Measurements from ENCODE around the gene PITX3. TPM values are rescaled to one million over a fixed set of nuclear protein-coding genes. Genes with fewer than 3 reads are reported as not detected.

PITX3 gene
- total RNA-seq, 4 donors from 2014 or later: 0.30 TPM; not detected in 3

- WGBS, 2 donors (ENCODE audit: low coverage in 1 of 2): 47 to 100% methylated on average over 1 to 2 of the region's 2 CpGs
- ATAC-seq: no peak
- no peak overlapping the region for H3K4me3 ChIP-seq
- peaks cover 0 to 19% (median 0%) of the 10 kb centered on the region in 3 donors for H3K4me1 ChIP-seq
- H3K27ac ChIP-seq: no peak overlapping the region
- no peaks in the 10 kb centered on the region for H3K27me3 ChIP-seq
- no peak for TF ChIP-seq CTCF (IDR thresholded peaks at IDR 0.05)
- TF ChIP-seq EP300 (IDR thresholded peaks at IDR 0.05): no peak
- no peak for TF ChIP-seq POLR2AphosphoS5 (IDR thresholded peaks at IDR 0.05)
- no peak for TF ChIP-seq POLR2A (IDR thresholded peaks at IDR 0.05)
- no peaks in the 10 kb centered on the region for H3K9me3 ChIP-seq
- no peaks in the 10 kb centered on the region for H3K36me3 ChIP-seq
Measured at GRCh38 chr10:102286216-102286615, 44.9 kb upstream of the PITX3 start.

- peaks cover 0 to 21% (median 6%) of the 10 kb centered on the region in 3 donors for H3K4me1 ChIP-seq
- no peaks in the 10 kb centered on the region for H3K9me3 ChIP-seq
- TF ChIP-seq EP300 (IDR thresholded peaks at IDR 0.05) (no peak), CTCF (IDR thresholded peaks at IDR 0.05) (no peak)
- H3K4me3 ChIP-seq: no peak overlapping the region
- no peak overlapping the region for H3K27ac ChIP-seq
- no peaks in the 10 kb centered on the region for H3K27me3 ChIP-seq
- ATAC-seq: no peak
- no peaks in the 10 kb centered on the region for H3K36me3 ChIP-seq
- WGBS, 2 donors (ENCODE audit: low coverage in 1 of 2): 100% methylated on average over 2 of the region's 2 CpGs; no CpG with 5 or more reads in 1 of the 2 donors
Measured at GRCh38 chr10:102285133-102285532, 43.8 kb upstream of the PITX3 start.

GRCh38 chr10:102284531-102284930 is 43.2 kb upstream of the PITX3 start:
- no peaks in the 10 kb centered on the region for H3K9me3 ChIP-seq
- peaks cover 0 to 27% (median 8%) of the 10 kb centered on the region in 3 donors for H3K4me1 ChIP-seq
- no peak overlapping the region for H3K4me3 ChIP-seq
- TF ChIP-seq EP300 (IDR thresholded peaks at IDR 0.05) (no peak), POLR2A (IDR thresholded peaks at IDR 0.05) (no peak), POLR2AphosphoS5 (IDR thresholded peaks at IDR 0.05) (no peak), CTCF (IDR thresholded peaks at IDR 0.05) (no peak)
- no peak for ATAC-seq
- no peak overlapping the region for H3K27ac ChIP-seq
- H3K36me3 ChIP-seq: no peaks in the 10 kb centered on the region
- no peaks in the 10 kb centered on the region for H3K27me3 ChIP-seq
- WGBS, 2 donors (ENCODE audit: low coverage in 1 of 2): 77 to 93% methylated on average over 2 of the region's 2 CpGs

GRCh38 chr10:102283890-102284289 is 42.6 kb upstream of the PITX3 start:
- Histone ChIP-seq H3K4me3 (no peak overlapping the region), H3K4me1 (peaks cover 0 to 28% (median 8%) of the 10 kb centered on the region in 3 donors), H3K36me3 (no peaks in the 10 kb centered on the region), H3K27ac (no peak overlapping the region), H3K9me3 (no peaks in the 10 kb centered on the region), H3K27me3 (no peaks in the 10 kb centered on the region)
- ATAC-seq: no peak
- TF ChIP-seq POLR2AphosphoS5 (IDR thresholded peaks at IDR 0.05): no peak
- TF ChIP-seq EP300 (IDR thresholded peaks at IDR 0.05): no peak
- no peak for TF ChIP-seq CTCF (IDR thresholded peaks at IDR 0.05)
- TF ChIP-seq POLR2A (IDR thresholded peaks at IDR 0.05): no peak
- WGBS, 2 donors (ENCODE audit: low coverage in 1 of 2): 40% methylated on average over 1 of the region's 2 CpGs; no CpG with 5 or more reads in 1 of the 2 donors

- Histone ChIP-seq H3K4me3 (no peak overlapping the region), H3K27ac (no peak overlapping the region), H3K4me1 (peaks cover 0 to 28% (median 8%) of the 10 kb centered on the region in 3 donors), H3K27me3 (no peaks in the 10 kb centered on the region), H3K36me3 (no peaks in the 10 kb centered on the region), H3K9me3 (no peaks in the 10 kb centered on the region)
- no peak for TF ChIP-seq CTCF (IDR thresholded peaks at IDR 0.05)
- no peak for TF ChIP-seq EP300 (IDR thresholded peaks at IDR 0.05)
- TF ChIP-seq POLR2AphosphoS5 (IDR thresholded peaks at IDR 0.05): no peak
- TF ChIP-seq POLR2A (IDR thresholded peaks at IDR 0.05): no peak
- ATAC-seq: no peak
- 59 to 86% methylated on average over 2 of the region's 2 CpGs for WGBS, 2 donors (ENCODE audit: low coverage in 1 of 2)
Measured at GRCh38 chr10:102283488-102283887, 42.2 kb upstream of the PITX3 start.

All from gastroesophageal sphincter (tissue), 4 donors.